NCI-H774 (cell line): ENCODE results near the gene ITIH5.
"Not testable (repeated sequence)": the region's sequence is repeated elsewhere in the genome, so short reads cannot be mapped to it uniquely, and the experiment has no call there.

Experiments used
- DNase-seq: peaks from one replicate; lab custom pipeline; 2025; lab: John Stamatoyannopoulos, UW

The ITIH5 gene

DNA sequence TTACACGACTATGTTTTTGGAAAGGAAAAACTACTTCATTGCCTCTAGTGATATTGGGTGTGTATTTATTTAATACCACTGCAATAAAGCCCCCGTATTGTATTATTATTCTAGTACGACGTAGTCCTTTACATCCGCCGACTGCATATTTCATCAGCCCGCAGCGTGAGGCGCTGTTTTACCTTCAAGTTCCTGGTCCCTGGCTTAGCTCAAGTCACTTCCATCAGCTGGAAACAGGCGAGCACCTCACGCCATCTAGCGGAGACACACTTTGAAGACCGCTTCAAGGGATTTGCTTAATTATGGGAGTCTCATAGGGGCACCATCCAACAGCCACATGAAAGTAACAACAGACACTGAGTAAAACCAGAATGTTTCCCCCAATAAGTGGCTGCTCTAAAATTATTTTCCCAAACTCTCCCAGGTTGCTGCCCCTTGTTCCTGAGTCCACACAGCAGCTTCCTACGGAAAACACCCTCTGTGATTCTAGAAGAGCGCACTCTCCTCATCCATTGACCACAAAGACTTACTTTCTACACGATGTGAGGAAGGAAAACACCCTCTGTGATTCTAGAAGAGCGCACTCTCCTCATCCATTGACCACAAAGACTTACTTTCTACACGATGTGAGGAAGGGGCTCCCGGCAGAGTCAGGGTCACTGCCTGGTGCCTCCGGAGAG, 20.6 kb upstream of the ITIH5 start:
- peak; percentile 75 for DNase-seq

DNA sequence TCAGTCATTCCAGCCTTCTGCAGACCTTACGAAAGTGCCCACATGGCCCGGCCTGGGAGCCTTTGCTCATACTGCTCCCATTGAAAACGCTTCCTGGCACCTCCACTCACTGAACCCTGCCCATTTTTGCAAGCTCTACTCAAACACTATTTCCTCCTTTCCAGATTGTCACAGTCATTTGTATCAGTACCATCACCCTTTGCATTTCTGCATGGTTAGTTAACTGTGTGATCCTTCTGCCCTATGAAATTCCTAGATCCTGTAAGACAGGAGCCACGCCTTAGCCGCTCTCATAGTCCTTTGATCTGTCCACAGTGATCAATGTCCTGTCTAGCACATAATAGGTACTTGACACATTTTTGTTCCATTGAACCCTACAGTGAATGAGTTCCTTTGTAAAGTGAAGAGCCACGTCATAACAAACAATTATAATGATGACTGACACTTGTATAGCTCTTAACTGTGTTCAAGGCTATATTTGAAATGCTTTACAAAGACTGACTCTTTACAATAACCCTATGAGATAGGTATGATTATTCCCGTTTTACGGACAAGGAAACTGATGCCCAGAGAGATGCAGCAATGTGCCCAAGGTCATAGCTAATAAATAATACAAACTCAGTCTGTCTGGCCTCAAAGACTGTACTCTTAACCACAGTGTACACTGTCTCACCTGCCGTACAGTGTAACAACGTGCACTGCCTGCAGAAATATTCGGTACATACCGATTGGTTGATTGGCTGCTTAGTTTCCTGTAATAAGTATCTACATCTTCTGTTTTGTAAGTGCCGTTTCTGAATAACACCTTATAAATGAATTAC, 19.8 kb upstream of the ITIH5 start:
- DNase-seq = peak; percentile 74

DNA sequence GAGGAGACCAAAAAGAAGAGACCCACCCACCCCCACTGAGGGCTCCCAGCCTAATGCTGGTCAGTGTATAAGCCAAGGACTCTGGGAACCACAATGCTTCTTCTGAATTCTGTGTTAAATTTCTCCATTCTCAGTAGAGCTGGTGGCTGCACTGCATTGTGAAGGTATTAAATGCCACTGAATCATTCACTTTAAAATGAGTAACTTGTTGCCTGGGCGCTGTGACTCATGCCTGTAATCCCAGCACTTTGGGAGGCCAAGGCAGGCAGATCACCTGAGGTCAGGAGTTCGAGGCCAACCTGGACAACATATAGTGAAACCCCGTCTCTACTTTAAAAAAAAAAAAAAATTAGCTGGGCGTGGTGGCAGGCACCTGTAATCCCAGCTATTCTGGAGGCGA, 13.3 kb upstream of the ITIH5 start:
- DNase-seq = not testable (repeated sequence)

DNA sequence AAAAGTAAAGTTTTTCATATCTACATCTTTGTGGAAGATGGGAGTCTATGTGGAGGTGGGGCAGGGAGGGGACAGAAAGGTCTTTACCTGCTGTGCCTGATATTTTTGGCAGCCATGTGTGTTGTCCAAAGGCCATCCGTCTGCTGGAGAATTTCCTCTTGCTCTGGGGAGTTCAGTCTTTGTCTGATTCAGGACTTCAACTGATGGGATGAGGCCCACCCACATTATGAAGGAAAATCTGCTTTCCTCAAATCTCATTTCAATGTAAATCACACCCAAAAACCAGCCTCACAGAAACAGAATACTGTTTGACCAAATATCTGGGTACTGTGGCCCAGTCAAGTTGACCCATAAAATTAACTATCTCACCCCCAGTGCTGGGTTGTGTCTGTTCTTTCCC, 12.5 kb upstream of the ITIH5 start:
- no peak for DNase-seq

DNA sequence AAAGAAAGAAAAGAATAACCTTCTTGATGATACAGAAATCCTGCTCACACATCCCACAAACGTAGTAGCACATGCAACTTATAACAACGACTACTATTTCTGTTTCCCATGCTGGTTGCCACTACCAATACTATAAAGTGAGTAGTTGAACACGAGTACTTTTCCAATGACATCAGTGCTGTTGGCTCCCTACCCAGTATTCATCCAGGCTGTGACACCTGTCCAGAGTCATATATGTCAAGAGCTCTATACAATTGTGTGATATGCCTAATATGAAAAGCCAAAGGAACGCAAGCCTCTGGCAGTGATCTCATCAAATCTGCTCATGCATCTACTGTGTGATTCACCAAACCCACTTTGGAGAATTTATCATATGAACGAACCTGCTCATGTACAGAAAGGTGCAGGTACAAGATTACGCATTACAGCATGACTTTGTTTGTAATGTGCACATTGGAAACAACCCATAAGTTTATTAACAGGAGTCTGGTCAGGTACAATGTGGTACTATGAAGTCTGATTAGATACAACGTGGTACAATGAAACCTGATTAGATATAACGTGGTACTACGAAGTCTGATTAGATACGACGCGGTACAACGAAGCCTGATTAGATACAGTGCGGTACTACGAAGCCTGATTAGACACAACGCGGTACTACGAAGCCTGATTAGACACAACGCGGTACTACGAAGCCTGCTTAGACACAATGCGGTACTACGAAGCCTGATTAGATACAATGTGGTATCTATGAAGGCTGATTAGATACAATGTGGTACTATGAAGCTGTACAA, 5.8 kb upstream of the ITIH5 start:
- DNase-seq = no peak

DNA sequence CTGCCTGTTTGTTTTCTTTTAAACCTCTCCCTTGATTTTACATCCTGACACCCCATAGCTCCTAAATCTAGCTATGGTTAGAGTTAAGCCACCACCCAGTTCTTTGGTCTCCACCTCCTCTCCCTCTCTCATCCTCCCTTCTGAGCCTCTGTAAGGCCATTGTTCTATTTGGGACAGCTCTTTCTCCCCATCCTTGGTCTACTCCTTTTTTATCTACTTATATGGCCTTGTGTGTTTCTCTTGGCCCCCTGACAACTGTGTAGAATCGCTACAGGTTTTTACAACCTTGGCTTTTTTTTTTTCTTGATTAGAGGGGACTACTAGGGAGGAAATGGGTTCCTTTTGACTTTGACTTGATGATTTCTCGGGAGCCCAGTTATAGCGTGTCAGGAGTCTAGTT, 3.4 kb upstream of the ITIH5 start:
- DNase-seq = no peak

DNA sequence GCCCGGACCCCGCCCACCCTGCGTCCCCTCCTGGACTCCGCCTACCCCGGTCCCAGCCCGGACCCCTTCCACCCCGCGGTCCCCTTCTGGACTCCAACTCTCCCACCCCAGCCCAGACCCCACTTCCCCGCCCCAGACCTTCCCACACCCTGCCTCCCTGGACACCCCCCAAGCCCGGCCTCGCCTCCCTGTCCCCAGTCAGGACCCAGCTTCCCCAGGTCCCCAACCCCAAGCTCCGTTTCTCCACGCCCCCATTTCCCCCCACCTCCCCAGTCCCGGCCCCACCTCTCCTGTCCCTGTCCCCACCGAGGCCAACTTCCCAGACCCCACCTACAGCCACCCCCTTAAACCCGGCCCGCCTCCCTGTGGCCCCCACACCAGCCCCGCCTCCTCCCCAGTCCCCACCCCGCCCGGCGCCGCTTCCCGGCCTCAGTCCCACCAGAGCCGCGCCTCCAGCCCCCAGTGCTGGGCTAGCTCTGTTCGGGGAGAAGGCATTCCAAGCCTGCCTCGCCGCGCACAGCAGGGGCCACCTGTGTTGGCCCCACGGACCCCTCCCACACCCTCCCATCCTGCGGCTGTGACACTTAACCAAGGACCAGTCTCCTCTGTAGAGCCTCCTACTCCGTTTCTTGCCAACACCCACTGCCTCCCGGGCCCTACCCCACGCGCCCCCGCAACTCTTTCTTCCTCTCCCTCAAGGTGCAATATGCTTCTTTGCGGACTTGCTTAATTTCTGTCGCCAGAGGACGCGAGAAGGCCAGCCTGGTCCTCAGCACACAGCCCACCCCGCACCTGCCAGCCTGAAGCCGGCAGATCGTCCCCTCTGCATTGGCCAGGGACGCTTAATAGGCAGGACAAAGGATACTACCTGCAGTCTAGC, 736 bp upstream of the ITIH5 start:
- DNase-seq = no peak

DNA sequence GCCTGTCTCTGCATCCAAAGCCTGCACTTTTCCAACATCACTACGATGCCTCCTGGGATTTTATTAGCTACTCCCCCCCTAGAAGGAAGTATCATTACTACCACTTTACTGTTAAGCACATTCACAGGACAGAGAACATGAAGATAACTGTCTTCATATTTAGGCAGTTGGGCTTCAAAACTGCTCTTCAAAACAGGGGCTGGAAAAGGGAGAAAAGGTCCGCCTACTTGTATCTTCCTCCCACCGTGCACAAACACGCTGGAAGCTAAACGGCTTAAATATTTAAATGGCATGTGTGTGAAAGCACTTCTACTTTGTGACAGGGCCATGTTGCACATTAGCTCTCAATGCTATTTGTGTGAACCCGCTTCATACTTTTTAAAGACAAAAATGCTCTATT, 999 bp downstream of the ITIH5 start:
- DNase-seq = no peak

DNA sequence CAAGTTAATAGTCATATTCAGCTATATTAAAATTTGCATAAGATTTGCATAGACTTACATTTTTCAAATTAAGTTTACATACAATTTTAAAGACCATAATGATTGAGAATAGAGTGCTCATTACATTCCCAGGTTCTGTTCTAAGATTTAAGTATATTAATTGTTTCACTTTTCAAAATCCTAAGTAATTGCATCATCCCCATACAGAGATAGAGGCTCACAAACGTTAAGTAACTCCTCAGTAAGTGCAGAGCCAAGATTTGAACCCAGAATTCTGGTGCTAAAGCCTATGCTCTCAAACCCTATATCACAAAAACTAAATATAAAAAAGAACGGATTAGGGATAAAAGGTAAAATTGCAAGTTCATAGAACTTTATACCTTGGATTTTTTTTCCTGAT, 2.1 kb downstream of the ITIH5 start:
- DNase-seq = no peak

DNA sequence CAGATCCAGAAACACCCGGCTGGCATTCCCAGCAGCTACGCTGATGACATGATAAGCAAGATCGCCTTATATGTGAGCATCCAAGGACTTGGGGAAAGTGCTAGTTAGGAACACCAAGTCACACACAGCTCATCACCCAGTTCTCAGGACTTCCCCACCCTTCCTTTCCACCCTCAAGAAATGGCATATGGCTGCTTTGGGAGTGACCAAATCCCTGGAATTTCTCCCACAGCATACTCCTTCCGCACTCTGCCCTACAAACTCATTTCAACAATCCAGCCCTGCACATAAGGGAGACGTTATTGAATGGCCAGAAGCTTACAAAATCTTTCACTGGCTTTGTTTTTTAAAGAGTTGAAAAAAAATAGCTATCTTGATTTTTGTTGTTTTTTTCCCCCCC, 4.2 kb downstream of the ITIH5 start:
- DNase-seq = no peak

DNA sequence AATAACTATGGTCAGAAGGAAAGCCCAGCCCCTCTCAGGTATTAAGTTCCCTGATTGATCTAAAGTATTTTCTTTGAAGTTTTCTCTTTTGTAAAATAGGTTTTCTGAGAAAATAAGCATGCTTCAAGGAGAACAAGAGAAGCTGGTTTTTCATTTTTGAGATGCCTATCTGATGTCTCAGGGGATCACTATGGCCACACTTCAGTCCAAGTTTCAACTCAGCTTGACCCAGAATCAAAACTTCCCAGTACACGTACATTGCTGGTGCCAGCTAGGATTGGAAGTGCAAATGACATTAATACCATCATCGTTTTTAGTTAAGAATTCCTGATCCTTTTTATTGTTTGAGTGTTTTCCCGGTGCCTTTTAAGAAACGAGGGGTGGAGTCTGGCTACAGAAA, 7.2 kb downstream of the ITIH5 start:
- no peak for DNase-seq

DNA sequence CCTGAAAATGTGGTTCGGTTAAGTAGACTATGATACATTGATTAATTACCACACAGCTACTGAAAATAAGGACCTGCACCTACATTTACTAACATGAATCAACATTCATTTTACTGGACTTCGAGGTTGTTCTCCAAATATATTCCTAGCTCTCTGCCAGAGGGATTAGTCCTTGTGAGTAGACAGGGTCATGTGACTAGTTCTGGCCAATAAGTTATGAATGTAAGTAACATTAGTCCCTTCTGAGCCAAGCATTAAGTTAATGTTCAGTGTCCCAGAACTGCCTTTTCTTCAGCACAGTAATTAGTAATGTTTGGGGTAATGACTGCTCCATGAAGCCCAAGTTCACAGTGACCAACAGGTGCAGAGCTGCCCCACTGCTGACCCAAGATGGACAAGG, 9.2 kb downstream of the ITIH5 start:
- no peak for DNase-seq

DNA sequence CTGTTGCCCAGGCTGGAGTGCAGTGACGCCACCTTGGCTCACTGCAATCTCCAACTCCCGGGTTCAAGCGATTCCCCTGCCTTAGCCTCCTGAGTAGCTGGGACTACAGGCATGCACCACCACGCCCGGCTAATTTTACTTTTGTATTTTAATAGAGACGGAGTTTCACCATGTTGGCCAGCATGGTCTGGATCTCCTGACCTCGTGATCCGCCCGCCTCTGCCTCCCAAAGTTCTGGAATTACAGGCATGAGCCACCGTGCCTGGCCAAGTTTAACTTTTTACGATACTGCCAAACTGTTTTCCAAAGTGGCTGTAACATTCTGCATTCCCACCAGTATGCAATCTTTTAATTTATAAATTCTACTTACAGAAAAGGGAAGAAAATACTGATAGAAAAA, 9.7 kb downstream of the ITIH5 start:
- not testable (repeated sequence) for DNase-seq

DNA sequence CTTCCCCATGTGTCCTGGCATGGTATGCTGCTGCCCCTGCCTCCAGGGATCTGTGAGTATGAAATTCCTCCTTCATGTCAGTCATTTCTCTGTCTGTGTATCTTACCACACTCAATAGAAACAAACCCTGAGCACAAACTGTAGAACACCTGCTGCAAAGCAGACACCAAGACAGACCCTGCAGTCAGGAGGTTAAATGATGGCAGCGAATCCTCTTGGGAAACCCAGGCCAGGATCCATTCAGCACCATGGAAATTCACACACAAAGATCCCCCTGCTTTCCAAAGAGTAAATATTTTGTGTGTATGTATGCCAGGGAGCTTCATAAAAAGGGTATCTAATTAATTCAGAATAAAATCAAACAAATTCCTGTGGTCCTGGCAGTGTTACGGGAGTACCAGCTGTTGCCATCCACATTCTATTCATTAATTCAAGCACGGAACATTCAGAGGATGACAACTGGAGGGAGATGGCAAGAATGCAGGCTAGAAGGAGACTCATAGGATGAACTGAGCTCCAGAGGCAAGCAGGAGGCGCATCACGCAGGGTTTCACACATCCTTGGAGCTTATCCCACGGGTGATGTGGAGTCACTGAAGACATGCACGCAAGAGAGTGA, 14.8 kb downstream of the ITIH5 start:
- DNase-seq = no peak

DNA sequence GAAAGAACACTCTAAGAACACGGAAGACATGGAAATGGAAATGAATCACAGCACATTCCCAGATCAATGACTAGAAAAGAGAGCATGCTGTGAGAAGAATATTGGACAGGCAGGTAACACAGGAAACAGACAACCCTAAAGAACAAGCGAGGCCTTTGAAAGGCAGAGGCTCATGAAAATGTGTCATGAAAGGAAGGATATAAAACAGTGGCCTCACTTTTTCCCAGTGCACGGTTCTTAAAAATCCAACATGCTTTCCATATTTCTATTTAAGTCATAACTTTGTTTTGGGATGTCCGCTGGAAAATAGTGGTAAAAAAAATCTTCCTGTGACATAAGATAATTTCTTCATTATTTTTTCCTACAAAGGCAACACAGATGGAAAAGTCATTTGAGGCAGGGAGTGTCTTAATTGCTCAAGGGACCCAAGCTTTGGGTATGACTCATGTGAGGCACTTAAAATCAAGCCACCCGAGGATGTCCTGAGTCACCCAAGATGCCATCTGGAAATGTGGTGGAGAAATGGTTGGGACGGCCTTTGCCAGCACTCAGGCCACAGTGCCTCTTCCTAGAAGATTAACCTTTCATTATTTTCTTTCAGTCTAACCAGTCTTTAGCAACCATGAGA, 17.0 kb downstream of the ITIH5 start:
- no peak for DNase-seq

DNA sequence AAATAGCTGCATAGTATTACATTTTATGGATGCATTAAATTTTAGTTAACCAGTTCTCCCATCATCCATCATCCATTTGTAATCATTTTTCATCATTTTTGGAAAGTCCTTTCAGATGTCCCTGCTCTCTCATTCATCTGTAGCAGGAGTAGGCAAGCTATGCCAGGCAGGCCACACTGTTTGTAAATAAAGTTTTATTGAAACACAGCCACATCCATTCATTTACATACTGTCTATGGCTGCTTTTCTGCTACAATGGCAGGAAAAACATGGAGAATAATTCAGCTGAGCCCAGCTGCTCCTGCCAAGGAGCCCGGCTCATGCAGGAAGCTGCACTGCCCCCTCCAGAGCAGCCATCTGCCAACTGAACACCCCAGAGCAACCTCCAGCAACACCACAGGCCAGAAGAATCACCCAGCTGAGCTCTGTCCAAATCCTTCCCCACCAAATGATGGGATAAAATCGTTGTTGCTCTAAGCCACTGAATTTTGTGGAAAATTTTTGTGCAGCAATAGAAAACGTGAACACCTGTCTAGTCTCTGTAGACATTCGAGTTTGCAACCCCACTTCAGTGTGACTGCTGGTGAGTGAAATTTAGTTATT, 19.6 kb downstream of the ITIH5 start:
- DNase-seq = no peak

DNA sequence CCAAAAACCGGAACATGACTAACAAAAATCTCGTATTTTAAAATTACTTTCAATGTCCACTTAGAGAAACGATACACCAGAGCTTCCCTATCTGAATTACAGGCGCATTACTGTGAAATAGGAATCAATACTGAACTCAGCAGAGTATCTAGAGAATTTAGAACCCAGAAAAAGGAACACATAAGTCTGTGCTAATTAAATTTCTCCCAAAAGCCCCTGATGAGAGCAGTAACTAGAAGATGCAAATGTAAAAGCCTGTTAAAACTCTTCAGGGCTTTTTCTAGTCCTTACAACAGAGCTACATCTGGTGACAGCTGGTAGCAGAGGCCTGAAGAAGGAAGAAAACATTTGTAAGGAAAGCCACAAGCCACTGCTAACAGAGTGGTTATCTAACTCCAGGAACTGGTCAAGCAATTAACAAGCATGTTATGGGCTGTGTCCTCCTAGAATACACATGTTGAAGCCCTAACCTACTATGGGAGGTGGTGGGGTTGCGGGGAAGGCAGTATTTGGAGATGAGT, 24.2 kb downstream of the ITIH5 start:
- DNase-seq = no peak

DNA sequence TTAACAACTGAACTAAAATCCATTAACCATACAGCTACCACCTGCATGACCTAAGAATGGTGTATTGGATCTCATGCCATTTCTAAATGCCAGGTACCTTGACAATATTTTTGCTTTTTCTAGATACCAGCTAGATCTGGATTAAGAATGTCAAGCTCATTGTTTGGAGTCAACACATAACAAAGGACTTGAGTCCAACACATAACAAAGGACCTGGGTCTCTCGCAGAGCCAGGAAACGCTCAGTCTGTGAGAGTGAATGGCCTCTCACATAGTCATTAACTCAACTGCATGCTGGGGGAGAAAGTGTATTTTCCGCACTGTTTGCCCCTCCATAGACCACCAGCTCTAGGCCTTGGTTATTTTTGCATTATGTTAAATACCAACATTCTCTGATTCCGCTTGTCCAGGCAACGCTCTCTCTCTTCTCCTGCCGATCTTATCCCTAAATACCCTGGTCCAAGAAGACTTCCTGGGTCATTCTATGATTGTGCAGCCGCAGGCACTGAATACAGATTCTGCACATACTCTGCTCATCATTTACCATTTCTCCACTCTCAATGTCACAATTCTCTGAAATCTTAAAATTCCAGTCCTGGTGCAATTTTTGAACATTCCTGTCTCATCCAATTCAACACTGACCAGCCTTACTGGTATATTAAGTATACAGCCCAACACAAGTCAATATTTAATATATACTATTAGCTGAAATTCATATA, 31.2 kb downstream of the ITIH5 start:
- no peak for DNase-seq

DNA sequence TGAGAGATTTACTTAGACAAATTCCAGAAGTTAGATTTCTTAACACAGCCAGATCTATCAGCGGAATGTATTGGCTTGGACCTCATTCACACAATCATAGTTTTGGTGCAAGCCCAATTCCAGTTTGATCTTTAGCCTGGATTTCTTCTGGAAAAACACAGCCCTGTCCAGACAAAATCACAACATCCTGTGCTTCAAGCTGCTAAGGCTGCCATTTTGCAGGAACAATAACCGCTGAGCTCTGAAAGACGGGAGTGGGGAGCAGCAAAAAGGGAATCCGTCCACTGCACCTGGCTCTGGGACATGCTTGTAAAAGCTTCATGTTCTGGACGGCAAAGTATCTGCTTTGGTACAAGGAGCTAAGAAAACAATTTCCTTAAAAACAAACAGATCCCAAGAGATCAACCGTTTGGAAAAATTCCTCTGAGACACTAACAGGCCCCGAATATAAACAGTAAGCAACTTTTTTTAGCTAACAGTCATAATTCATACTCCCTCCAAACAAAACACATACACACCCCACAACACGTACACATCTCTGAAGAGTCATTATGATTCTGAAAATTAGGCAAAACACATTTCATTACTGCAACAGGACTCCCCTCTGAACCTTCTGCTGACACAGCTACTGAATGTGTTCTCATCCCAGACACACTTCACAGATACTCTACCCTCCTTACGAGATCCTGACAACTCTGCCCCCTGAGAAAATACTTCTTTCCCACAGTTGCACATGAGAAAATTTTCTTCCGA, 32.4 kb downstream of the ITIH5 start:
- DNase-seq = no peak
